GM13977 (cell line): ENCODE results near the gene HCN4.

ENCODE experiments used
- DNase-seq: peaks from one replicate; pipeline ENCODE4 v3.0.0; 2012; ENCODE audit warnings: low spot score
- CTCF ChIP-seq: IDR thresholded peaks from 2 replicates; pipeline ENCODE4 v1.5.1; 2012; ENCODE audit warnings: mild to moderate bottlenecking, control low read depth; ENCODE audit not compliant: insufficient read depth; ENCODE audit errors: extremely low read depth, missing control alignments
- in situ Hi-C: fragments of 300-500 bp; cut with MboI; formaldehyde crosslinking; loops from one replicate; pipeline ENCODE4 v1.12.0; 2022; ENCODE audit warnings: low sequenced_read_pairs, low pct_unique_long_range_greater_than_20kb, mixed read lengths, inconsistent platforms; ENCODE audit not compliant: unreplicated experiment

The HCN4 gene

GRCh38 chr15:73340502-73341192, 28.1 kb downstream of the HCN4 start:
- no peak for TF ChIP-seq CTCF
- no peak for DNase-seq
- in situ Hi-C loops, result no loop called here

GRCh38 chr15:73338606-73339374, 30.0 kb downstream of the HCN4 start:
- in situ Hi-C loops, result no loop called here
- no peak for DNase-seq
- no peak for TF ChIP-seq CTCF

- in situ Hi-C loops, result no loop called here
- no peak for DNase-seq
- no peak for TF ChIP-seq CTCF
Measured at GRCh38 chr15:73338058-73338457, 30.7 kb downstream of the HCN4 start.

- TF ChIP-seq CTCF, result no peak
- in situ Hi-C loops, result no loop called here
- DNase-seq, result no peak
Measured at GRCh38 chr15:73337187-73337586, 31.6 kb downstream of the HCN4 start.

- TF ChIP-seq CTCF, result no peak
- in situ Hi-C loops, result no loop called here
- no peak for DNase-seq
Measured at GRCh38 chr15:73336756-73337155, 32.0 kb downstream of the HCN4 start.

GRCh38 chr15:73335471-73335870, 33.3 kb downstream of the HCN4 start:
- TF ChIP-seq CTCF, result no peak
- no peak for DNase-seq
- in situ Hi-C loops, result no loop called here
